Activated CD4-positive, alpha-beta T cell treated with anti-CD3 and anti-CD28 coated beads, Interleukin-2, amount 50 U/mL, for 24 hours (primary cell): ENCODE data around the gene TMC1.
"Not testable (repeated sequence)": the region's sequence is repeated elsewhere in the genome, so short reads cannot be mapped to it uniquely, and the experiment has no call there.

Source experiments
- DNase-seq, 2 donors: peaks; one replicate each; pipeline ENCODE4 v3.0.0-alpha.2; 2020; ENCODE audit warnings: low read depth in 1 of 2, low spot score in 1 of 2

Gene TMC1

GRCh38 chr9:72751541-72751940 is 230.1 kb downstream of the TMC1 start:
- DNase-seq: no peak

DNA sequence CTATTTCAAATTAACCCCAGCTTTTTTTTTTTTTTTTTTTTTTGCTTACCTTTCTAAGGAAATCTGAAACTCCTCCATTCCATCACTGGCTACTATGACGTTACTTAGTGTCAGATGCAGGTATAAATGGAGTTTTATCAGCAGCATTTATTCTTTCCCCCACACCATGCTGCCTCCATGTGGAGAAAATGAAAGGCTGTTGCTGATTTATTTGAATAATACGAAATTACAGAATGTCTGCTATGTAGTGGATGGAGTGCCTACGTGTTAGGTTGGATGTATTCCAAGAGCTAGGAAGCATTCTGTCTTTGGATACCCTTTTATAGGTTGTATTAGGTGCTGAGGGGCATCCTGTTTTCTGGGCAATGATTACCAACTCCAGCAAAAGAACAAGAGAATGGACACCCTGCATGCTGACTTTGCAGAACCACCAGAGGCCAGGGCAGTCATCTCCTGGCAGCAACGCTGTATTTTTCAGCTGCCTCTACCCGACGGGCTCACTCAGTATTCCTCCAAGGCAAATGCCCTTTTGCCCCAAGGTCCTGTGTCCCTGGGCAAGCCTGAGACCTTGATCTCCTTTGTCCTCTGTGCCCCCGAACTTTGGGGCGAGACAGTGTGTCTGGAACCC is 232.0 kb downstream of the TMC1 start:
- DNase-seq: no peak

DNA sequence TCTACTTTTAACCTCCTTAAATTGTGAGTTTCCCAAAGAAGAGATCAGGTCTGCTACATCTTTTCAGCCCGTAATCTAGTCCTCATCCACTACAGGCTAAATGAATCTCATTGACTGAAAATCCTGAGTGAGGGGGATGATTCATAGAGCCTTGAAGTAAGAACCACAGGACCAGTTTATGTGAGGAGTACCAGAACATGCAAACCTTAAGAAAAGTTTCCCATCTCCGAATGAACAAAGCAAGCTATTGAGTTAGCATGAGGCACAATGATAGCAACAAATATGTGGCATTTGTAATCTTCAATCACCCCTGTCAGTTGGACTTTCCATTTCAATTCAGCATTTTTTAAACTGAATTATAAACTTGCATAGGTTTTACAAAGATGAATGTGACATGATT is 234.4 kb downstream of the TMC1 start:
- DNase-seq: no peak

- DNase-seq: no peak
Observed at GRCh38 chr9:72758944-72759343, 237.5 kb downstream of the TMC1 start.

GRCh38 chr9:72763022-72763421 is 241.6 kb downstream of the TMC1 start:
- no peak for DNase-seq

DNA sequence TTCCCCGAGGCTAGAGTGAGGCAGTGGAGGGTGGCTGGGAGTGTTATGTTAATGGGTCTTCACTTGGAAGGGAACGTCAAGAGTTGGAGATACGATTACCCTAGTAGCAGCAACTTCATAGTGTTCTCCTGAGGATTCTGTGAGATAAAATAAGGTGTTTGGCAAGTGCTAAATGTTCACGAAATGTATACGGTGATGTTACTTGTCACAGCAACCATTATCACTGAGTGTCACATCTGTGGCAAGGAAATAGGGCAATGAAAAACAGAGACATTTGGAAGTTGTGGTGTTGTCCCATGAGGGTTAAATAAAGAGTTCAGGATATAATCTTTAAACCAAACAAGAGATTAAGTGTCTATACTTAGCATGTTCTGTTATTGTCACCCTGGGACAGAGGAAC is 248.1 kb downstream of the TMC1 start:
- no peak for DNase-seq

DNA sequence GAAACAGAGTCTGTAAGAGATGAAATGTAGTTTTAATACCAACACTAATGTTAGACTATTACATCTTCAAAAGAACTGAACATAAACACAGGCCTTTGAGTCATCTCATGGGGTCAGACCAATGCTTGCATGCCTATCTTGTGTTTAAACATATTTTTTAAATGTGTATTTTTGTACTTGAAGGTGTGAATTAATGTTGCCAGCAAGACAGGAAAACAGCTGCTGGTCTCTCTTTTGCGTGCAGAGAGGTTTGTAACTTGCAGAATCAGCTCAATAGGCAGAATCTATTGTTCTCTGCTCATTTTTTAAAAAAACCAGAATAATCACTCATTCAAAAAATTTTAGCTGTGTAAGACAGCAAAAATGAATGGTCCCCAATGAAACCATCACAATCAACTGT is 251.3 kb downstream of the TMC1 start:
- DNase-seq: no peak

- no peak for DNase-seq
Observed at GRCh38 chr9:72773570-72773969, 252.2 kb downstream of the TMC1 start.

- DNase-seq: no peak
Observed at GRCh38 chr9:72775570-72775969, 254.2 kb downstream of the TMC1 start.

- DNase-seq: no peak
Observed at GRCh38 chr9:72779614-72780013, 258.2 kb downstream of the TMC1 start.

- DNase-seq: no peak
Observed at GRCh38 chr9:72786948-72787347, 265.5 kb downstream of the TMC1 start.

- no peak for DNase-seq
Observed at GRCh38 chr9:72788966-72789735, 267.7 kb downstream of the TMC1 start.

- no peak for DNase-seq
Observed at GRCh38 chr9:72789885-72790284, 268.5 kb downstream of the TMC1 start.

GRCh38 chr9:72790989-72791388 is 269.6 kb downstream of the TMC1 start:
- no peak for DNase-seq

DNA sequence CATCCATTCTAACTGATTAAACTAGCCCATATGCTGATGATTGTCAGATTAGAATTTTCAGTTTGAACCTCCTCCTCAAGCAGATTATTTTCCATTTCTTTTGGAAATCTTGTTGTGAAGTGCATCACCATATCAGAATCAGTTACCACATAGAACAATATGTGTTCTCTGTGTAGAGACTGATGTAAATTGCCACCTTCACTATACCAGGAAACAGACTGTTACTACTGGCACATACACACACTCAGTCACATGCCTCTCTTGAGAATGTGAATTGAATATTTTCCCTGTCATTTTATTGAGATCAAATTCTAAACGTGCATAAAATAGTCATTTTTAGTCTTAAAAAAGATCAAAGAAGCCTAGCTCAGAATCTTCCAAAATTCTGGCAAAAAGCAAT is 270.0 kb downstream of the TMC1 start:
- DNase-seq: no peak

DNA sequence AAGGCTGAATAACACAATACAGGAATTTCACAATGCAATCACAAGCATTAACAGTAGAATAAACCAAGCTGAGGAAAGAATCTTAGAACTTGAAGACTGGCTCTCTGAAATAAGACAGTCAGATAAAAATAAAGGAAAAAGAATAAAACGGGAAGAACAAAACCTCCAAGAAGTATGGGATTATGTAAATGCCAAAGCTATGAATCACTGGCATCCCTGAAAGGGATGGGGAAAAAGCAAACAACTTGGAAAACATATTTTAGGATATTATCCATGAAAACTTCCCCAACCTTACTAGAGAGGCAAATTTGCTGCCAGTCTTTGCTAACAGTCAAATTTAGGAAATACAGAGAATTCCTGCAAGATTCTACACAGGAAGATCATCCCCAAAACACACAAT is 273.5 kb downstream of the TMC1 start:
- no peak for DNase-seq

GRCh38 chr9:72800328-72800994 is 279.1 kb downstream of the TMC1 start:
- no peak for DNase-seq

DNA sequence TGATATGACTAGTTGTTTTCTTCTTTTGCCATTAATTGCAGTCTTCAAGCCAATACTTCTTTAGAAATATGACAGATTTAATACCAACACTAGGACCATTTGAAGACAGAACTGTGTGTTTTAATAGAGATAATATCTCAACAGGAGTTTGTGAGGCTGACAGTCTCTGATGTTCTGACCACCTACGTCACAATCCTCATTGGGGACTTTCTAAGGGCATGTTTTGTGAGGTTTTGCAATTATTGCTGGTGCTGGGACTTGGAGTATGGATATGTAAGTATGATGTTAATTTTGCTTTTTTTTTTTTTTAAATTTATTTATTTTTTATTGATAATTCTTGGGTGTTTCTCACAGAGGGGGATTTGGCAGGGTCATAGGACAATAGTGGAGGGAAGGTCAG is 283.8 kb downstream of the TMC1 start:
- no peak for DNase-seq

DNA sequence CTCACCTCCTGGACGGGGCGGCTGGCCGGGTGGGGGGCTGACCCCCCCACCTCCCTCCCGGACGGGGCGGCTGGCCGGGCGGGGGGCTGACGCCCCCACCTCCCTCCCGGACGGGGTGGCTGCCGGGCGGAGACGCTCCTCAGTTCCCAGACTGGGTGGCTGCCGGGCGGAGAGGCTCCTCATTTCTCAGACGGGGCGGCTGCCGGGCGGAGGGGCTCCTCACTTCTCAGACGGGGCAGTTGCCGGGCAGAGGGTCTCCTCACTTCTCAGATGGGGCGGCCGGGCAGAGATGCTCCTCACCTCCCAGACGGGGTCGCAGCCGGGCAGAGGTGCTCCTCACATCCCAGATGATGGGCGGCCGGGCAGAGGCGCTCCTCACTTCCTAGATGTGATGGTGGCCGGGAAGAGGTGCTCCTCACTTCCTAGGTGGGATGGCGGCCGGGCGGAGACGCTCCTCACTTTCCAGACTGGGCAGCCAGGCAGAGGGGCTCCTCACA is 285.0 kb downstream of the TMC1 start:
- DNase-seq: not testable (repeated sequence)

- no peak for DNase-seq
Observed at GRCh38 chr9:72807765-72808445, 286.5 kb downstream of the TMC1 start.

- no peak for DNase-seq
Observed at GRCh38 chr9:72808446-72808768, 287.0 kb downstream of the TMC1 start.

DNA sequence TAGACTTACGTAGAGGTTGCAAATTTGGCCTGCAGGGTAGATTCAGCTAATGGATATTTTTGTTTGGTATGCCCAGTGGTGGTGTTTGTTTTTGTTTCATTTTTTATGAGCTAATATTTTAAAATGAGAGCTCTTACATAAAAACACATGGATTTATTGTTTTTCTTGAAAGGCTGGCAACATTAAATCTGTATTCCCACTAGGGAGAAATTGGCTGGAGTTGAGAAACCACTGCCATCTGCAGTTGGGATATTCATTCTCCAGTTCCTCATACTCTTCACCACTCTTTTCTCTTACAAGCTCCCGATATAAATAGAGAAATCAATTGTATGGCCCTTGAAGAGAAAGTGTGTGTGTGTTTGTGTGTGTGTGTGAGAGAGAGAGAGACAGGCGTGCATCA is 288.2 kb downstream of the TMC1 start:
- DNase-seq: no peak
